SKM-1 treated with dmso at 0.1 percent for 144 hours (cell line): ENCODE results near the gene BOK.

Source experiments
- DNase-seq: peaks from one replicate; lab custom pipeline; 2025; ENCODE audit not compliant: unreplicated experiment; lab: John Stamatoyannopoulos, UW

Gene BOK

GRCh38 chr2:241618829-241619228 is 60.3 kb downstream of the BOK start:
- no peak for DNase-seq

DNA sequence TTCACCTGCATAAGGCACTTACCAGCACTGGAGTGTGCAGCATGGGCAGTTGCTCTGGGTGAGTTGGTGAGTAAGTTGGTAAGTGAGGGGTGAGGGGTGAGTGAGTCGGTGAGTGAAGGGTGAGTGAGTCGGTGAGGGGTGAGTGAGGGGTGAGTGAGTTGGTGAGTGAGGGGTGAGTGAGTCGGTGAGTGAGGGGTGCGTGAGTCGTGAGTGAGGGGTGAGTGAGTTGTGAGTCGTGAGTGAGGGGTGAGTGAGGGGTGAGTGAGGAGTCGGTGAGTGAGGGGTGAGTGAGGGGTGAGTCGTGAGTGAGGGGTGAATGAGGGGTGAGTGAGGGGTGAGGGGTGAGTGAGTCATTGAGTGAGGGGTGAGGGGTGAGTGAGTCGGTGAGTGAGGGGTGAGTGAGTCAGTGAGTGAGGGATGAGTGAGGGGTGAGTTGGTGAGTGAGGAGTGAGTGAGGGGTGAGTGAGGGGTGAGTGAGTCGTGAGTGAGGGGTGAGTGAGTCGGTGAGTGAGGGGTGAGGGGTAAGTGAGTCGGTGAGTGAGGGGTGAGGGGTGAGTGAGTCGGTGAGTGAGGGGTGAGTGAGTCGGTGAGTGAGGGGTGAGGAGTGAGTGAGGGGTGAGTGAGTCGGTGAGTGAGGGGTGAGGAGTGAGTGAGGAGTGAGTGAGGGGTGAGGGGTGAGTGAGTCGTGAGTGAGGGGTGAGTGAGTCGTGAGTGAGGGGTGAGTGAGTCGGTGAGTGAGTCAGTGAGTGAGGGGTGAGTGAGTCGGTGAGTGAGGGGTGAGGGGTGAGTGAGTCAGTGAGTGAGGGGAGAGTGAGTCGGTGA is 61.3 kb downstream of the BOK start:
- no peak for DNase-seq

DNA sequence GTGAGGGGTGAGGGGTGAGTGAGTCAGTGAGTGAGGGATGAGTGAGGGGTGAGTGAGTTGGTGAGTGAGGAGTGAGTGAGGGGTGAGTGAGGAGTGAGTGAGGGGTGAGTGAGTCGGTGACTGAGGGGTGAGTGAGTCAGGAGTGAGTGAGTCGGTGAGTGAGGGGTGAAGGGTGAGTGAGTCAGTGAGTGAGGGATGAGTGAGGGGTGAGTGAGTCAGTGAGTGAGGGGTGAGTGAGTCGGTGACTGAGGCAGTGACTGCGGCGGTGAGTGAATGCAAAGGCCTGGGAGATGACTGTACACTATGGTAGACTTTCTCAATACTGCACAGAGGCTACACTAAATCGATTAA is 61.8 kb downstream of the BOK start:
- no peak for DNase-seq
